H1 (cell line): Measurements from ENCODE around the gene MILR1.
"Not testable (repeated sequence)": the region's sequence is repeated elsewhere in the genome, so short reads cannot be mapped to it uniquely, and the experiment has no call there.

Source experiments
- ASH2L ChIP-seq: fragments of 200-600, 300-600 bp; sonication (generic); IDR thresholded peaks from one replicate; pipeline ENCODE4 v1.7.1; 2017; ENCODE audit warnings: low read length
- BCL11A ChIP-seq, 2 experiments: IDR thresholded peaks; one replicate each; pipeline ENCODE4 v1.6.1; 2011; ENCODE audit warnings: low read depth in 2 of 2, low read length in 2 of 2, mild to moderate bottlenecking in 2 of 2
- POLR2A ChIP-seq, 2 experiments: IDR thresholded peaks; 1 replicate in 1 of 2; 2 replicates in 1 of 2; pipeline ENCODE4 v1.6.1; 2011; ENCODE audit warnings: low read depth in 2 of 2, low read length in 2 of 2, mild to moderate bottlenecking in 2 of 2; ENCODE audit errors: control extremely low read depth in 1 of 2
- POLR2AphosphoS5 ChIP-seq: IDR thresholded peaks from 2 replicates; pipeline ENCODE4 v1.6.1; 2011; ENCODE audit warnings: low read depth, low read length
- RNF2 ChIP-seq: fragments of 200-900, 300-1000 bp; sonication (generic); IDR thresholded peaks from 2 replicates; pipeline ENCODE4 v1.7.1; 2016; ENCODE audit warnings: borderline replicate concordance, low read depth, mild to moderate bottlenecking, antibody characterized with exemption, low read length; ENCODE audit not compliant: poor library complexity, severe bottlenecking; ENCODE audit errors: missing control alignments
- RXRA ChIP-seq: IDR thresholded peaks from 2 replicates; pipeline ENCODE4 v1.6.1; 2011; ENCODE audit warnings: low read depth, mild to moderate bottlenecking, low read length, moderate library complexity; ENCODE audit not compliant: insufficient read depth
- TCF12 ChIP-seq: IDR thresholded peaks from 2 replicates; pipeline ENCODE4 v1.6.1; 2011; ENCODE audit warnings: low read depth, mild to moderate bottlenecking, low read length
- ZNF274 ChIP-seq: IDR thresholded peaks from 2 replicates; pipeline ENCODE4 v1.7.0; 2012; ENCODE audit warnings: low read length, borderline replicate concordance; ENCODE audit errors: extremely low read depth
- TF ChIP-seq, protein P1 (sequence below), 3 experiments: IDR thresholded peaks; 1 replicate in 2 of 3; 2 replicates in 1 of 3; pipeline versions ENCODE4 v1.5.1 to v1.6.1; 2011; ENCODE audit warnings: low read length in 3 of 3, mild to moderate bottlenecking in 3 of 3, inconsistent platforms in 2 of 3, low read depth in 1 of 3, moderate library complexity in 1 of 3; ENCODE audit not compliant: insufficient read depth in 1 of 3; ENCODE audit errors: control extremely low read depth in 1 of 3

- TF ChIP-seq RNF2; POLR2A (IDR thresholded peaks at IDR 0.05; ENCODE audit: control extremely low read depth in 1 of 2, low read depth in 2 of 2, low read length in 2 of 2); POLR2AphosphoS5; BCL11A (IDR thresholded peaks at IDR 0.05; ENCODE audit: low read depth in 2 of 2, low read length in 2 of 2); TCF12; ASH2L; ZNF274; RXRA: not testable (repeated sequence)
- TF ChIP-seq, protein P1, sequence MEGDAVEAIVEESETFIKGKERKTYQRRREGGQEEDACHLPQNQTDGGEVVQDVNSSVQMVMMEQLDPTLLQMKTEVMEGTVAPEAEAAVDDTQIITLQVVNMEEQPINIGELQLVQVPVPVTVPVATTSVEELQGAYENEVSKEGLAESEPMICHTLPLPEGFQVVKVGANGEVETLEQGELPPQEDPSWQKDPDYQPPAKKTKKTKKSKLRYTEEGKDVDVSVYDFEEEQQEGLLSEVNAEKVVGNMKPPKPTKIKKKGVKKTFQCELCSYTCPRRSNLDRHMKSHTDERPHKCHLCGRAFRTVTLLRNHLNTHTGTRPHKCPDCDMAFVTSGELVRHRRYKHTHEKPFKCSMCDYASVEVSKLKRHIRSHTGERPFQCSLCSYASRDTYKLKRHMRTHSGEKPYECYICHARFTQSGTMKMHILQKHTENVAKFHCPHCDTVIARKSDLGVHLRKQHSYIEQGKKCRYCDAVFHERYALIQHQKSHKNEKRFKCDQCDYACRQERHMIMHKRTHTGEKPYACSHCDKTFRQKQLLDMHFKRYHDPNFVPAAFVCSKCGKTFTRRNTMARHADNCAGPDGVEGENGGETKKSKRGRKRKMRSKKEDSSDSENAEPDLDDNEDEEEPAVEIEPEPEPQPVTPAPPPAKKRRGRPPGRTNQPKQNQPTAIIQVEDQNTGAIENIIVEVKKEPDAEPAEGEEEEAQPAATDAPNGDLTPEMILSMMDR (IDR thresholded peaks at IDR 0.05; ENCODE audit: control extremely low read depth in 1 of 3, insufficient read depth in 1 of 3, low read depth in 1 of 3, low read length in 3 of 3), result not testable (repeated sequence)
Observed at GRCh38 chr17:64439521-64439920, 9.4 kb upstream of the MILR1 start.
